ENCODE results near the gene MLEC.

MLEC gene

DNA sequence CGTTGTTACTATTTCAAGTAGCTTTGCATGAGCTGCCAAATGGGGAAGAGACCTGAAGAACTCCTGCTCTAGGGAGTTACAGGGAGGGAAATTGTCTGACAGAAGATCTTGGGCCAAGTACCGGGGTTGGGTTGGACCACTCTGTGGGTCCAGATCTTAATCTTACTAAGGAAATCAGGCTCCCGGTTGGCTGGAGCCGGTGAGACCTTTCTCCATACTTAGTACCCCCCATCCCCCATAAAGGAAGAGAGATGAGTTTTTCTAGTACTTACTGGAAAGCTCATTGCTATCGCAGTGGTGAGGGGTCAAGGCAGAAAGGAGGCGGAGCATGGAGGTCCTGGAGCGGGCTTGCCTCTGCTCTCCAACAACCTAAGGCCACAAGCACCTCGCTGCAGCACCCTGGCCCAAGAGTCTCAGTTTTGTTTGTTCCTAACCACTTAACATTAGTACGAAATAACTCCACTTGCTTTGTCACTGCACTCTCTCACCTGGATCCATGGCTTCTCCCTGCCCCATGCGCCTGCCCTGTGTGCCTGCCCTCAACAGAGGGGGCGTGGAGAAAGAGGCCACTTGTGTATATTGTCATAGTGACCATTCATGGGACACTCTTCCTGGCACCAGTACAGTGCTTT is 16.5 kb downstream of the MLEC start:
- Histone ChIP-seq H3K27ac (no peak overlapping the region), H3K4me3 (ENCODE audit: low read depth in 1 of 2, low read length in 1 of 2) (no peak overlapping the region), H3K9me3 (no peaks in the 10 kb centered on the region), H3K27me3 (no peaks in the 10 kb centered on the region), H3K4me1 (ENCODE audit: control insufficient read depth in 1 of 2, insufficient read depth in 1 of 2, low read depth in 1 of 2, low read length in 1 of 2) (peaks cover 18 to 22% of the 10 kb centered on the region in 2 experiments), H3K36me3 (no peaks in the 10 kb centered on the region)
- TF ChIP-seq, protein P1, sequence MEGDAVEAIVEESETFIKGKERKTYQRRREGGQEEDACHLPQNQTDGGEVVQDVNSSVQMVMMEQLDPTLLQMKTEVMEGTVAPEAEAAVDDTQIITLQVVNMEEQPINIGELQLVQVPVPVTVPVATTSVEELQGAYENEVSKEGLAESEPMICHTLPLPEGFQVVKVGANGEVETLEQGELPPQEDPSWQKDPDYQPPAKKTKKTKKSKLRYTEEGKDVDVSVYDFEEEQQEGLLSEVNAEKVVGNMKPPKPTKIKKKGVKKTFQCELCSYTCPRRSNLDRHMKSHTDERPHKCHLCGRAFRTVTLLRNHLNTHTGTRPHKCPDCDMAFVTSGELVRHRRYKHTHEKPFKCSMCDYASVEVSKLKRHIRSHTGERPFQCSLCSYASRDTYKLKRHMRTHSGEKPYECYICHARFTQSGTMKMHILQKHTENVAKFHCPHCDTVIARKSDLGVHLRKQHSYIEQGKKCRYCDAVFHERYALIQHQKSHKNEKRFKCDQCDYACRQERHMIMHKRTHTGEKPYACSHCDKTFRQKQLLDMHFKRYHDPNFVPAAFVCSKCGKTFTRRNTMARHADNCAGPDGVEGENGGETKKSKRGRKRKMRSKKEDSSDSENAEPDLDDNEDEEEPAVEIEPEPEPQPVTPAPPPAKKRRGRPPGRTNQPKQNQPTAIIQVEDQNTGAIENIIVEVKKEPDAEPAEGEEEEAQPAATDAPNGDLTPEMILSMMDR (IDR thresholded peaks at IDR 0.05) = no peak

DNA sequence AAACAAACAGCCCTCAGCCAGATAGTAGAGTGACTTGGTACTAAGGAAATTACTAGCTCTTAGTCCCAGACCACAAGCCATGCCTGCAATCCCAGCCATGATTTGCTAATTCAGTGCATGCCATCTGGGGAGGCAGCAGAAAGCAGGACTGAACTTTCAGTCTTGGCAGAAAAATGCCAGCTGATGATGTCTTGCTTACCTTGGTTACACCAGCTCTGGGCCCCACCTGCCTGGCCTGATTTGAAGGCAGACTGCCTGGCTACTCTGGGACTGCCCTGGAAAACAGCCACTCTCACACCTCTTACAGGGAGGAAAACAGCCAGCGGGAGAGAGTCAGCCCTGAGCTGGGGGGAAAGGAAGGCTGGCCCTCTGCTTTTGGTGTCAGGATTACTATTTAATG is 18.7 kb downstream of the MLEC start:
- TF ChIP-seq, protein P1 (IDR thresholded peaks at IDR 0.05) = no peak
- Histone ChIP-seq H3K9me3 (no peaks in the 10 kb centered on the region), H3K27me3 (no peaks in the 10 kb centered on the region), H3K36me3 (no peaks in the 10 kb centered on the region), H3K4me1 (ENCODE audit: control insufficient read depth in 1 of 2, insufficient read depth in 1 of 2, low read depth in 1 of 2, low read length in 1 of 2) (peaks cover 6 to 11% of the 10 kb centered on the region in 2 experiments), H3K4me3 (ENCODE audit: low read depth in 1 of 2, low read length in 1 of 2) (no peak overlapping the region), H3K27ac (no peak overlapping the region)

DNA sequence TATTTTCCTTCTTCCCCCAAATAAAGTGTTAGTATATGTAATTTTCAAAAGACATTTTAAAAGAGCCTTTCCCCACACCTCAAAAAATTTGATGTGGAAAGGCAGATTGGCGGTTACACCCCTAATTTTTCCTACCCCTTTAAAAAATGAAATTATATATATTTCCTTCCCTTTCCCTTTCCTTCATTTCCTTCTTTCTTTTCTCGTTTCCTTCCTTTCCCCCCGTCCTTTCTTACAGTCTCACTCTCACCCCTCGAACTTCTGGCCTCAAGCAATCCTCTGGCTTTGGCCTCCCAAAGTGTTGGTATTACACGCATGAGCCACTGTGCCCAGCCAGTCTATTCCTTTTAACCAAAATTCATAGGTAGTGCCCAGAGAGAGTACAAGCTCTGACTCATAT is 19.1 kb downstream of the MLEC start:
- Histone ChIP-seq H3K4me1 (ENCODE audit: control insufficient read depth in 1 of 2, insufficient read depth in 1 of 2, low read depth in 1 of 2, low read length in 1 of 2) (peaks cover 9 to 15% of the 10 kb centered on the region in 2 experiments), H3K36me3 (no peaks in the 10 kb centered on the region), H3K4me3 (ENCODE audit: low read depth in 1 of 2, low read length in 1 of 2) (no peak overlapping the region), H3K27me3 (no peaks in the 10 kb centered on the region), H3K27ac (no peak overlapping the region), H3K9me3 (no peaks in the 10 kb centered on the region)
- TF ChIP-seq, protein P1 (IDR thresholded peaks at IDR 0.05) = no peak

DNA sequence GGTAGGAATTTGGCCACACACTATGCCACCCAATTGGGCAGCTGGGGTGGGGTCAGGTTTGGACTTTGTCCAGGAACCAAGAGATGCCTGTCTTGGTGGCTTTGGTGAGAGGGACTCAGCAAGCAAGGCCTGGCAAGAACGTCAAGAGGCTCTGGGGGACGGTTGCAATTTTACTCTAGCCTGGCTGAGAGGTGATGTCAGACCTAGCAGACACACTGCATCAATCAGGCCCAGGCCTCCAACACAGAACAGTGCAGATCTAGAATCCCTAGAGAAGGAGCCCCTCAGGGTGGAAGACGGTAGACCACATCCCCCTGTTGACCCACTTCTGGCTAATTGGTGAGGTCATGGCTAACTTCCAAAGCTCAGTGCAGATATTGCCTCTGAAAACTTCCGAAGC is 21.7 kb downstream of the MLEC start:
- Histone ChIP-seq H3K4me3 (ENCODE audit: low read depth in 1 of 2, low read length in 1 of 2) (no peak overlapping the region), H3K4me1 (ENCODE audit: control insufficient read depth in 1 of 2, insufficient read depth in 1 of 2, low read depth in 1 of 2, low read length in 1 of 2) (peaks cover 20 to 23% of the 10 kb centered on the region in 2 experiments), H3K27me3 (no peaks in the 10 kb centered on the region), H3K27ac (no peak overlapping the region), H3K36me3 (peaks cover 4% of the 10 kb centered on the region), H3K9me3 (no peaks in the 10 kb centered on the region)
- TF ChIP-seq, protein P1 (IDR thresholded peaks at IDR 0.05) = no peak

DNA sequence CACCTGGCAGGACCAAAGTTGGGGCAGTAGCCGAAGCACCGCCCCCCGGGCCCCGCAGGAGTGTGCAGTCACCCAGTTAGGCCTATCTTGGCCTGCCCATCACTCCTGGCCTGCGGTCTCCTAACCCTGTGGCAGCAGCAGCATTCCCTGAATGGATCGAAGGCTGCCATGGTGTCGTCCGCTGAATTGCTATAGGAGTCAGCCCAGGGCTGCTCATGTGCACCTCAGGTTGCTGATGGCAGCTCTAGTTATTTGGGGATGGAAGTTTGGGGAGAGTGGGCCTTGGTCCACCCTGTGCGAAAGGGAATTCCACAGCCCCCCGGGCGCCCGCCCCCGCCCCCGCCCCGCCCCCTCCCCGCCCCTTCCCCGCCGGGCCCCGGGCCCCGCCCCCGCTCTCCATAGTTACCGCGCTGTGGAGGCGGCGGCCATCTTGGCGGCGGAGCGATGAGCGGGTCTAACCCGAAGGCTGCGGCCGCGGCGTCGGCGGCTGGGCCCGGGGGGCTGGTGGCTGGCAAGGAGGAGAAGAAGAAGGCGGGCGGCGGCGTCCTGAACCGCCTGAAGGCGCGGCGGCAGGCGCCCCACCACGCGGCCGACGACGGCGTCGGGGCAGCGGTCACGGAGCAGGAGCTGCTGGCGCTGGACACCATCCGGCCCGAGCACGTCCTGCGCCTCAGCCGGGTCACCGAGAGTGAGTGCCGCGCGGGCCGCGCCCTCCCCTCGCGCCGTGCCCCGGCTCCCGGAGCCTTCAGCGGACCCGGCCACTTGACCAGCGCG is 23.3 kb downstream of the MLEC start, which contains the start of gene UNC119B:
Gene UNC119B (plus strand): TSS at position 428 of the 774 bp plus-strand sequence. CDS start 17 bp downstream, at position 445.
- peaks cover 22 to 23% of the 10 kb centered on the region in 2 experiments for H3K4me1 ChIP-seq (ENCODE audit: control insufficient read depth in 1 of 2, insufficient read depth in 1 of 2, low read depth in 1 of 2, low read length in 1 of 2)
- H3K36me3 ChIP-seq = peaks cover 14% of the 10 kb centered on the region
- TF ChIP-seq, protein P1 (IDR thresholded peaks at IDR 0.05) = peak; percentile 27
- no peaks in the 10 kb centered on the region for H3K27me3 ChIP-seq
- H3K9me3 ChIP-seq = no peaks in the 10 kb centered on the region
- H3K4me3 ChIP-seq (ENCODE audit: low read depth in 1 of 2, low read length in 1 of 2) = peak within 1 kb of the TSS; percentile 82 to 85
- H3K27ac ChIP-seq = peak within 1 kb of the TSS; percentile 82
